Measurements from ENCODE around the gene CBFA2T3. TPM values are rescaled to one million over a fixed set of nuclear protein-coding genes. Genes with fewer than 3 reads are reported as not detected.
"Not testable (repeated sequence)": the region's sequence is repeated elsewhere in the genome, so short reads cannot be mapped to it uniquely, and the experiment has no call there.

Gene CBFA2T3
- total and polyA plus RNA-seq, 2 donors (not counting 1 experiment from before 2014, with no cell fraction given) = 40.8 to 58.3 TPM

DNA sequence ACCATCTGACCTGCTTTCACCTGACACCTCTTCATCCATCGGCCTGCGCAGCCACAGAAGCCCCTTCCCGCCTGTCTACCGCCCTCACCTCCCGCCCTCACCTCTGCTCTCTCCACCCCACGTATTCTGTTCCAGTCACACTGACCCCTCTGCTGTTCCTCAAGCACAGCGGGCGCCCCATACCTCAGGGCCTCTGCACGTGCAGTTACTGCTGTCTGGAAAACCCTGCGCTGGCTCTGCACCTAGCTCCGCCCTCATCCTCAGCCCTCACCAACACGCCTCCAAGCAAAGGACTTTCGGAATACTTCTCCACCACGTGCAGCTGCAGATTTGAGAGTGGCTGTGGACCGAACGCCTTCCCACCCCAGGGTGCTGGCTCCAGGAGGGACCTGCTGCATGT is 85.9 kb downstream of the CBFA2T3 start:
- Histone ChIP-seq H3K9ac (ENCODE audit: low read length) (no peak overlapping the region), H3K4me3 (ENCODE audit: control extremely low read depth in 1 of 5, extremely low read depth in 1 of 5, insufficient read depth in 1 of 5, low read depth in 2 of 5, low read length in 4 of 5) (no peak overlapping the region), H3K36me3 (replicated peaks in 1 of 2; ENCODE audit: control extremely low read depth in 1 of 2, control insufficient read depth in 1 of 2, extremely low read depth in 1 of 2, insufficient read depth in 2 of 2, low read length in 1 of 2) (peaks cover 0 to 68% of the 10 kb centered on the region in 2 experiments), H4K20me1 (ENCODE audit: control insufficient read depth, insufficient read depth, low read length, poor library complexity, severe bottlenecking) (peaks cover 82% of the 10 kb centered on the region), H3K4me1 (ENCODE audit: control insufficient read depth in 2 of 2, insufficient read depth in 2 of 2, low read length in 2 of 2) (peaks cover 15 to 17% of the 10 kb centered on the region in 2 donors), H3K79me2 (ENCODE audit: control insufficient read depth, insufficient read depth, low read length) (peaks cover 25% of the 10 kb centered on the region), H3K9me3 (ENCODE audit: control extremely low read depth in 1 of 3, control insufficient read depth in 2 of 3, insufficient read depth in 1 of 3, low read length in 2 of 3) (no peaks in the 10 kb centered on the region), H2AFZ (ENCODE audit: insufficient read depth, low read depth, low read length, poor library complexity, severe bottlenecking) (no peak overlapping the region), H3K27me3 (replicated peaks in 1 of 4; ENCODE audit: control extremely low read depth in 1 of 4, control insufficient read depth in 3 of 4, insufficient read depth in 4 of 4, low read length in 3 of 4) (no peaks in the 10 kb centered on the region), H3K4me2 (replicated peaks; ENCODE audit: low read depth, low read length, poor library complexity, severe bottlenecking) (no peak overlapping the region), H3K27ac (ENCODE audit: low read length in 2 of 2) (no peak overlapping the region)
- Mint-ChIP-seq H3K9me3 (ENCODE audit: insufficient read depth) (no peaks in the 10 kb centered on the region), H3K4me1 (peaks cover 12% of the 10 kb centered on the region), H3K27ac (no peak overlapping the region), H3K27me3 (no peaks in the 10 kb centered on the region), H3K4me3 (no peak overlapping the region)
- 98% methylated on average over 16 of the region's 16 CpGs for WGBS (ENCODE audit: insufficient coverage)
- intact Hi-C loops (cut with micrococcal nuclease) = no loop called here
- TF ChIP-seq, protein P1, sequence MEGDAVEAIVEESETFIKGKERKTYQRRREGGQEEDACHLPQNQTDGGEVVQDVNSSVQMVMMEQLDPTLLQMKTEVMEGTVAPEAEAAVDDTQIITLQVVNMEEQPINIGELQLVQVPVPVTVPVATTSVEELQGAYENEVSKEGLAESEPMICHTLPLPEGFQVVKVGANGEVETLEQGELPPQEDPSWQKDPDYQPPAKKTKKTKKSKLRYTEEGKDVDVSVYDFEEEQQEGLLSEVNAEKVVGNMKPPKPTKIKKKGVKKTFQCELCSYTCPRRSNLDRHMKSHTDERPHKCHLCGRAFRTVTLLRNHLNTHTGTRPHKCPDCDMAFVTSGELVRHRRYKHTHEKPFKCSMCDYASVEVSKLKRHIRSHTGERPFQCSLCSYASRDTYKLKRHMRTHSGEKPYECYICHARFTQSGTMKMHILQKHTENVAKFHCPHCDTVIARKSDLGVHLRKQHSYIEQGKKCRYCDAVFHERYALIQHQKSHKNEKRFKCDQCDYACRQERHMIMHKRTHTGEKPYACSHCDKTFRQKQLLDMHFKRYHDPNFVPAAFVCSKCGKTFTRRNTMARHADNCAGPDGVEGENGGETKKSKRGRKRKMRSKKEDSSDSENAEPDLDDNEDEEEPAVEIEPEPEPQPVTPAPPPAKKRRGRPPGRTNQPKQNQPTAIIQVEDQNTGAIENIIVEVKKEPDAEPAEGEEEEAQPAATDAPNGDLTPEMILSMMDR (IDR thresholded peaks at IDR 0.05) = no peak
- TF ChIP-seq EZH2 (IDR thresholded peaks at IDR 0.05; ENCODE audit: borderline replicate concordance, insufficient read depth, low read depth, low read length, poor library complexity, severe bottlenecking) = no peak
- DNase-seq (no peak), ATAC-seq (ENCODE audit: low read depth) (no peak)
- POLR2A ChIA-PET = no interaction called here
- CTCF ChIA-PET = interaction anchor here (1.2 kb wide), 1 partner anchor 34 kb away, joined by 4 read pairs; no protein-coding TSS in a partner anchor

DNA sequence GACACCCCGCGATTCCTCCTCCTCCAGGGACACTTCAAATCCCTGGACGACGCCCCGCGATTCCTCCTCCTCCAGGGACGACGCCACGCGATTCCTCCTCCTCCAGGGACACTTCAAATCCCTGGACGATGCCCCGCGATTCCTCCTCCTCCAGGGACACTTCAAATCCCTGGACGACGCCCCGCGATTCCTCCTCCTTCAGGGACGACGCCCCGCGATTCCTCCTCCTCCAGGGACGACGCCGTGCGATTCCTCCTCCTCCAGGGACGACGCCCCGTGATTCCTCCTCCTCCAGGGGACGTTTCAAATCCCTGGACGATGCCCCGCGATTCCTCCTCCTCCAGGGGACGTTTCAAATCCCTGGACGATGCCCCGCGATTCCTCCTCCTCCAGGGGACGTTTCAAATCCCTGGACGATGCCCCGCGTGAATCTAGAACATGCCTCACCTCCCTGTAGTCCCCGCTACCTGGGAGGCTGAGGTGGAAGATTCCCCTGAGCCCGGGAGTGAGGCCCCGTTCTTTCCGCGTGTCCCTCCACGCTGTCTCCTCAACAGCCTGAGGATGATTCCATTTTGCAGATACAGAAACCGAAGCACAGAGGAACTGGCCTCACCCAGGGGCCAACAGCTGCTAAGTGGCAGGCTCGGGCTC is 87.2 kb downstream of the CBFA2T3 start:
- H3K4me3 ChIP-seq (ENCODE audit: control extremely low read depth in 1 of 5, extremely low read depth in 1 of 5, insufficient read depth in 1 of 5, low read depth in 2 of 5, low read length in 4 of 5); DNase-seq; H3K27me3 ChIP-seq (replicated peaks in 1 of 4; ENCODE audit: control extremely low read depth in 1 of 4, control insufficient read depth in 3 of 4, insufficient read depth in 4 of 4, low read length in 3 of 4); intact Hi-C loops (cut with micrococcal nuclease); CTCF ChIA-PET; POLR2A ChIA-PET; H3K27ac ChIP-seq (ENCODE audit: low read length in 2 of 2); H3K4me1 ChIP-seq (ENCODE audit: control insufficient read depth in 2 of 2, insufficient read depth in 2 of 2, low read length in 2 of 2); H3K4me1 Mint-ChIP-seq; H3K9me3 Mint-ChIP-seq (ENCODE audit: insufficient read depth); H2AFZ ChIP-seq (ENCODE audit: insufficient read depth, low read depth, low read length, poor library complexity, severe bottlenecking); H3K4me3 Mint-ChIP-seq; ATAC-seq (ENCODE audit: low read depth); H3K9me3 ChIP-seq (ENCODE audit: control extremely low read depth in 1 of 3, control insufficient read depth in 2 of 3, insufficient read depth in 1 of 3, low read length in 2 of 3); H3K4me2 ChIP-seq (replicated peaks; ENCODE audit: low read depth, low read length, poor library complexity, severe bottlenecking); H3K9ac ChIP-seq (ENCODE audit: low read length); H3K27me3 Mint-ChIP-seq: not testable (repeated sequence)
- H3K27ac Mint-ChIP-seq = peak overlapping the region; percentile 53
- 97% methylated on average over 41 of the region's 48 CpGs for WGBS (ENCODE audit: insufficient coverage)
- H3K36me3 ChIP-seq (replicated peaks in 1 of 2; ENCODE audit: control extremely low read depth in 1 of 2, control insufficient read depth in 1 of 2, extremely low read depth in 1 of 2, insufficient read depth in 2 of 2, low read length in 1 of 2) = peaks cover 0 to 74% of the 10 kb centered on the region in 2 experiments
- H3K79me2 ChIP-seq (ENCODE audit: control insufficient read depth, insufficient read depth, low read length) = peaks cover 28% of the 10 kb centered on the region
- H4K20me1 ChIP-seq (ENCODE audit: control insufficient read depth, insufficient read depth, low read length, poor library complexity, severe bottlenecking) = peaks cover 82% of the 10 kb centered on the region

Data from B cell (primary cell).